H1 (cell line): Measurements from ENCODE around the gene TMEM163. TPM values are rescaled to one million over a fixed set of nuclear protein-coding genes. Genes with fewer than 3 reads are reported as not detected.

ENCODE experiments used
- CTCF ChIA-PET: fragments of 300-600 bp; sonication (Branson Sonifier 250); formaldehyde crosslinking; loops from one replicate; lab custom pipeline; 2021; ENCODE audit not compliant: partially characterized antibody; lab: Charles Lee
- POLR2A ChIA-PET: fragments of 300-600 bp; sonication (Branson Sonifier 250); formaldehyde crosslinking; loops from one replicate; lab custom pipeline; 2021; ENCODE audit warnings: inconsistent platforms; ENCODE audit not compliant: partially characterized antibody; lab: Charles Lee
- DNase-seq, 2 experiments: peaks; one replicate each; pipeline versions ENCODE4 v3.0.0 to v3.0.0-alpha.2; 2010 to 2022; ENCODE audit warnings: low spot score in 2 of 2, low read depth in 1 of 2, mixed read lengths in 1 of 2
- FAIRE-seq: peaks from 2 replicates; lab custom pipeline; 2011; peaks lifted over from hg19 to GRCh38; lab: Jason Lieb, UNC
- H2AFZ ChIP-seq: 2 replicates; pipeline ENCODE4 v1.8.1; 2012; ENCODE audit warnings: low read length, inconsistent platforms
- H2AK5ac ChIP-seq: 2 replicates; pipeline ENCODE4 v1.6.1; 2013; ENCODE audit warnings: low read depth, low read length
- H2BK120ac ChIP-seq: replicated peaks from 2 replicates; pipeline ENCODE3; 2013; ENCODE audit warnings: low read depth, low read length, inconsistent platforms
- H2BK12ac ChIP-seq: 2 replicates; pipeline ENCODE4 v1.6.1; 2013; ENCODE audit warnings: low read depth, low read length
- H2BK15ac ChIP-seq: 2 replicates; pipeline ENCODE4 v1.6.1; 2013; ENCODE audit warnings: low read length
- H2BK20ac ChIP-seq: 2 replicates; pipeline ENCODE4 v1.6.1; 2013; ENCODE audit warnings: low read length
- H2BK5ac ChIP-seq: 2 replicates; pipeline ENCODE4 v1.6.1; 2013; ENCODE audit warnings: low read depth, low read length
- H3K14ac ChIP-seq: 2 replicates; pipeline ENCODE4 v1.6.1; 2013; ENCODE audit warnings: inconsistent platforms; ENCODE audit not compliant: insufficient read length
- H3K18ac ChIP-seq: 2 replicates; pipeline ENCODE4 v1.6.1; 2013; ENCODE audit warnings: low read length; ENCODE audit errors: extremely low read depth
- H3K23ac ChIP-seq: 2 replicates; pipeline ENCODE4 v1.6.1; 2013; ENCODE audit warnings: inconsistent platforms; ENCODE audit not compliant: insufficient read length
- H3K23me2 ChIP-seq: 2 replicates; pipeline ENCODE4 v1.6.1; 2013; ENCODE audit warnings: low read depth, low read length
- H3K27ac ChIP-seq: 2 replicates; pipeline ENCODE4 v1.6.1; 2011; ENCODE audit warnings: low read depth, low read length, inconsistent platforms
- H3K27me3 ChIP-seq, 4 experiments: replicated peaks in 1 of 4; 1 replicate in 1 of 4; 2 replicates in 3 of 4; pipeline versions ENCODE4 v1.6.1 to v1.8.1; 2011 to 2013; ENCODE audit warnings: low read length in 3 of 4, mild to moderate bottlenecking in 3 of 4, inconsistent platforms in 2 of 4, mixed read lengths in 2 of 4, moderate library complexity in 1 of 4; ENCODE audit not compliant: control insufficient read depth in 3 of 4, insufficient read depth in 3 of 4; ENCODE audit errors: extremely low read depth in 1 of 4
- H3K36me3 ChIP-seq, 4 experiments: 2 replicates each; pipeline versions ENCODE4 v1.6.1 to v1.8.1; 2011 to 2013; ENCODE audit warnings: mild to moderate bottlenecking in 4 of 4, low read length in 3 of 4, moderate library complexity in 2 of 4, control low read depth in 1 of 4, inconsistent platforms in 1 of 4; ENCODE audit not compliant: insufficient read depth in 4 of 4, control insufficient read depth in 2 of 4
- H3K4ac ChIP-seq: replicated peaks from 2 replicates; pipeline ENCODE3; 2013; ENCODE audit warnings: low read length, low read depth, mixed read lengths, inconsistent platforms; ENCODE audit not compliant: insufficient read length
- H3K4me1 ChIP-seq, 4 experiments: replicated peaks in 1 of 4; 1 replicate in 1 of 4; 2 replicates in 3 of 4; pipeline versions ENCODE4 v1.6.1 to v1.8.1; 2011 to 2013; ENCODE audit warnings: low read length in 3 of 4, inconsistent platforms in 2 of 4, mixed read lengths in 1 of 4; ENCODE audit not compliant: insufficient read depth in 4 of 4, control insufficient read depth in 3 of 4
- H3K4me2 ChIP-seq, 2 experiments: 2 replicates each; pipeline versions ENCODE4 v1.6.1 to v1.8.1; 2011 to 2013; ENCODE audit warnings: low read depth in 2 of 2, low read length in 2 of 2, control low read depth in 1 of 2, inconsistent platforms in 1 of 2, mild to moderate bottlenecking in 1 of 2; ENCODE audit not compliant: insufficient read depth in 1 of 2
- H3K4me3 ChIP-seq, 4 experiments: fragments of 200-600, 300-600 bp in 1 of 4; sonication (generic), shearing (Covaris generic), sonication (Bioruptor Twin) in 1 of 4; 2 replicates each; pipeline versions ENCODE4 v1.5.1 to v1.8.1; 2011 to 2016; ENCODE audit warnings: low read length in 4 of 4, low read depth in 3 of 4, control low read depth in 2 of 4, inconsistent platforms in 2 of 4, mild to moderate bottlenecking in 2 of 4, mixed read lengths in 1 of 4, moderate library complexity in 1 of 4; ENCODE audit not compliant: insufficient read depth in 2 of 4; ENCODE audit errors: extremely low read depth in 1 of 4
- H3K56ac ChIP-seq: replicated peaks from 2 replicates; pipeline ENCODE3; 2013; ENCODE audit warnings: low read depth, mild to moderate bottlenecking, mixed read lengths, low read length, inconsistent platforms; ENCODE audit not compliant: insufficient read length
- H3K79me1 ChIP-seq: 2 replicates; pipeline ENCODE4 v1.6.1; 2013; ENCODE audit warnings: low read depth, low read length, control low read depth
- H3K79me2 ChIP-seq, 2 experiments: 2 replicates each; pipeline versions ENCODE4 v1.6.1 to v1.8.1; 2012 to 2013; ENCODE audit warnings: low read length in 2 of 2, mild to moderate bottlenecking in 2 of 2, inconsistent platforms in 1 of 2; ENCODE audit not compliant: insufficient read depth in 2 of 2, control insufficient read depth in 1 of 2
- H3K9ac ChIP-seq, 4 experiments: replicated peaks in 1 of 4; 1 replicate in 1 of 4; 2 replicates in 3 of 4; pipeline versions ENCODE4 v1.6.1 to v1.8.1; 2011 to 2013; ENCODE audit warnings: low read depth in 3 of 4, low read length in 3 of 4, control low read depth in 2 of 4, mild to moderate bottlenecking in 2 of 4, moderate library complexity in 2 of 4, inconsistent platforms in 1 of 4; ENCODE audit errors: extremely low read depth in 1 of 4
- H3K9me3 ChIP-seq, 2 experiments: 2 replicates each; pipeline versions ENCODE4 v1.6.1 to v1.8.1; 2012 to 2013; ENCODE audit warnings: mild to moderate bottlenecking in 2 of 2, moderate library complexity in 2 of 2, control low read depth in 1 of 2, inconsistent platforms in 1 of 2, low read depth in 1 of 2, low read length in 1 of 2, mixed read lengths in 1 of 2; ENCODE audit not compliant: insufficient read depth in 2 of 2
- H4K20me1 ChIP-seq, 2 experiments: replicated peaks in 1 of 2; 2 replicates each; pipeline versions ENCODE3 to v1.8.1; 2011 to 2013; ENCODE audit warnings: inconsistent platforms in 2 of 2, low read length in 2 of 2, mild to moderate bottlenecking in 1 of 2; ENCODE audit not compliant: insufficient read depth in 2 of 2, control insufficient read depth in 1 of 2
- H4K5ac ChIP-seq: 2 replicates; pipeline ENCODE4 v1.6.1; 2013; ENCODE audit warnings: low read length, low read depth, mixed read lengths, inconsistent platforms; ENCODE audit not compliant: insufficient read length
- H4K8ac ChIP-seq: 2 replicates; pipeline ENCODE4 v1.8.0; 2013; ENCODE audit warnings: mild to moderate bottlenecking, moderate library complexity, low read length, inconsistent platforms; ENCODE audit not compliant: insufficient read depth; ENCODE audit errors: extremely low read depth
- H4K91ac ChIP-seq: replicated peaks from 2 replicates; pipeline ENCODE3; 2013; ENCODE audit warnings: low read length, mixed read lengths, inconsistent platforms; ENCODE audit not compliant: insufficient read length
- CEBPB ChIP-seq: IDR thresholded peaks from 2 replicates; pipeline ENCODE4 v1.6.1; 2012; ENCODE audit warnings: low read depth, low read length
- RFX5 ChIP-seq: IDR thresholded peaks from 2 replicates; pipeline ENCODE4 v1.6.1; 2011; ENCODE audit warnings: low read depth, low read length, improper control_type of control experiment, borderline replicate concordance
- SIX5 ChIP-seq: IDR thresholded peaks from 2 replicates; pipeline ENCODE4 v1.6.1; 2011; ENCODE audit warnings: mild to moderate bottlenecking, low read depth, low read length
- WGBS, 2 experiments: shearing (Covaris generic) in 1 of 2; methylation state at CpG; one replicate each; pipeline versions ENCODE4 v1.1.6 to v1.1.7; 2013 to 2015; ENCODE audit warnings: low lambda C conversion rate in 2 of 2, mixed read lengths in 2 of 2, inconsistent platforms in 1 of 2, low coverage in 1 of 2, missing lambda C conversion rate in 1 of 2; ENCODE audit not compliant: insufficient replicate concordance in 2 of 2, insufficient coverage in 1 of 2, insufficient read length in 1 of 2; ENCODE audit errors: extremely low coverage in 1 of 2, missing lambda C conversion rate in 1 of 2; 5-methylcytosine and 5-hydroxymethylcytosine counted together
- polyA plus RNA-seq, 7 experiments: library from polyadenylated mRNA; depleted of rRNA in 3 of 7; stranded (reverse) in 5 of 7; unstranded in 2 of 7; fragments of >200 nt in 5 of 7; fragments of 200-250 nt in 2 of 7; gene quantifications; 1 replicate in 5 of 7; 2 replicates in 1 of 7; 4 replicates in 1 of 7; pipeline versions ENCODE4 v1.2.1 to v1.2.3, GENCODE V29; 2011 to 2013; ENCODE audit warnings: missing spikeins in 2 of 7, mixed read lengths in 2 of 7
- total RNA-seq: library from RNA; stranded (reverse); fragmentation: NEBNext Ultra II Directional; extraction: Animal tissue kit (Norgen Biotek cat#: 25700); gene quantifications from 2 replicates; pipeline ENCODE4 v1.2.1, GENCODE V29; 2021

Gene TMEM163
- total and polyA plus RNA-seq, 2 of the 8 experiments (the other 6 are each of a cell fraction or from before 2014, with no cell fraction given) = 2.8 to 3.2 TPM

- TF ChIP-seq SIX5 = no peak
- no peak for TF ChIP-seq CEBPB
- TF ChIP-seq RFX5 = peak; percentile 69; the same call in 1 of the 2 replicates
- Histone ChIP-seq H2AK5ac (no peak overlapping the region), H2BK20ac (no peak overlapping the region), H3K4me3 (no peak overlapping the region), H4K5ac (no peak overlapping the region), H2AFZ (no peak overlapping the region), H3K9me3 (no peaks in the 10 kb centered on the region), H3K18ac (no peak overlapping the region), H3K79me1 (no peaks in the 10 kb centered on the region), H4K20me1 (no peaks in the 10 kb centered on the region), H3K4me2 (no peak overlapping the region), H3K14ac (no peak overlapping the region), H3K4ac (no peak overlapping the region), H3K23ac (no peak overlapping the region), H4K91ac (no peak overlapping the region), H2BK15ac (no peak overlapping the region), H3K23me2 (no peaks in the 10 kb centered on the region), H2BK120ac (no peak overlapping the region), H3K4me1 (peaks cover 0 to 4% (median 0%) of the 10 kb centered on the region in 4 experiments; a peak in 3 of 7 replicates), H3K79me2 (no peaks in the 10 kb centered on the region), H3K36me3 (no peaks in the 10 kb centered on the region), H2BK5ac (no peak overlapping the region), H3K27ac (no peak overlapping the region), H3K27me3 (no peaks in the 10 kb centered on the region), H2BK12ac (no peak overlapping the region), H4K8ac (no peak overlapping the region), H3K56ac (no peak overlapping the region), H3K9ac (no peak overlapping the region)
- DNase-seq (no peak), FAIRE-seq (no peak)
- ChIA-PET CTCF (interaction anchor here (0.6 to 3.4 kb wide), 26 partner anchors 8 to 468 kb away, joined by 3 to 55 read pairs (median 4); no protein-coding TSS in a partner anchor), POLR2A (no interaction called here)
- WGBS, 2 experiments = 88% methylated on average over 6 of the region's 6 CpGs; no CpG with 5 or more reads in 1 of the 2 experiments
These were observed 257.3 kb downstream of the TMEM163 start for GRCh38 chr2:134461511-134461910.
